Hepatocyte (in vitro differentiated cells): Measurements from ENCODE around the gene PVR. TPM values are rescaled to one million over a fixed set of nuclear protein-coding genes. Genes with fewer than 3 reads are reported as not detected.
"Not testable (repeated sequence)": the region's sequence is repeated elsewhere in the genome, so short reads cannot be mapped to it uniquely, and the experiment has no call there.

Source experiments
- DNase-seq: peaks from one replicate; pipeline ENCODE4 v3.0.0-alpha.2; 2016; ENCODE audit warnings: low spot score
- H2AFZ ChIP-seq: fragments of 200-600 bp; sonication (generic); 2 replicates; pipeline ENCODE4 v1.6.0; 2016; ENCODE audit warnings: antibody characterized with exemption, mild to moderate bottlenecking
- H3K27ac ChIP-seq: fragments of 200-600 bp; sonication (generic); 2 replicates; pipeline ENCODE4 v1.5.1; 2016; ENCODE audit warnings: mild to moderate bottlenecking
- H3K27me3 ChIP-seq: fragments of 200-600 bp; sonication (generic); 2 replicates; pipeline ENCODE4 v1.6.1; 2016
- H3K36me3 ChIP-seq: fragments of 200-600 bp; sonication (generic); replicated peaks from 2 replicates; pipeline ENCODE4 v1.5.1; 2016; ENCODE audit warnings: low read depth; ENCODE audit not compliant: insufficient read depth
- H3K4me1 ChIP-seq: fragments of 200-600 bp; sonication (generic); 2 replicates; pipeline ENCODE4 v1.5.1; 2016; ENCODE audit warnings: mild to moderate bottlenecking, moderate library complexity; ENCODE audit not compliant: insufficient read depth
- H3K4me2 ChIP-seq: fragments of 200-600 bp; sonication (generic); 2 replicates; pipeline ENCODE4 v1.6.0; 2016
- H3K4me3 ChIP-seq: fragments of 200-600 bp; sonication (generic); 2 replicates; pipeline ENCODE4 v1.5.1; 2016; ENCODE audit warnings: mild to moderate bottlenecking
- H3K79me2 ChIP-seq: fragments of 200-600 bp; sonication (generic); 2 replicates; pipeline ENCODE4 v1.6.0; 2017; ENCODE audit warnings: mild to moderate bottlenecking
- H3K9me2 ChIP-seq: fragments of 200-600 bp; sonication (generic); replicated peaks from 2 replicates; pipeline ENCODE4 v1.6.0; 2017; ENCODE audit warnings: mild to moderate bottlenecking; ENCODE audit not compliant: insufficient read depth
- H3K9me3 ChIP-seq: fragments of 200-600 bp; sonication (generic); 2 replicates; pipeline ENCODE4 v1.5.1; 2016; ENCODE audit warnings: low read depth, mild to moderate bottlenecking
- H4K20me1 ChIP-seq: fragments of 200-600 bp; sonication (generic); 2 replicates; pipeline ENCODE4 v1.6.0; 2016; ENCODE audit warnings: mild to moderate bottlenecking; ENCODE audit not compliant: insufficient read depth, poor library complexity, severe bottlenecking
- EZH2 ChIP-seq: fragments of 200-600 bp; sonication (generic); IDR thresholded peaks from 2 replicates; pipeline ENCODE4 v1.6.1; 2016; ENCODE audit warnings: antibody characterized with exemption, mild to moderate bottlenecking, borderline replicate concordance
- EZH2phosphoT487 ChIP-seq: fragments of 200-600 bp; sonication (generic); IDR thresholded peaks from one replicate; pipeline ENCODE4 v1.6.1; 2018; ENCODE audit warnings: antibody characterized with exemption, mild to moderate bottlenecking, low read depth, moderate library complexity; ENCODE audit not compliant: unreplicated experiment, severe bottlenecking
- WGBS: methylation state at CpG from one replicate; pipeline ENCODE4 v1.1.6; 2016; ENCODE audit warnings: low lambda C conversion rate; ENCODE audit errors: missing lambda C conversion rate; 5-methylcytosine and 5-hydroxymethylcytosine counted together
- polyA plus RNA-seq: library from polyadenylated mRNA; unstranded; fragments of >200 nt; fragmentation: Nextera tagmentation; extraction: Ambion mirVana; gene quantifications from 2 replicates; pipeline ENCODE4 v1.2.1, GENCODE V29; 2016
- total RNA-seq: library from RNA; depleted of rRNA; stranded (reverse); fragments of >200 nt; gene quantifications from 2 replicates; pipeline ENCODE4 v1.2.3, GENCODE V29; 2014
- TF ChIP-seq, protein P1 (sequence below): fragments of 200-600 bp; sonication (generic); IDR thresholded peaks from 2 replicates; pipeline ENCODE4 v1.5.1; 2016; ENCODE audit warnings: antibody characterized with exemption, mild to moderate bottlenecking; ENCODE audit not compliant: poor library complexity

The PVR gene
- total and polyA plus RNA-seq, 2 experiments from 2014 or later = 85.6 to 123 TPM

DNA sequence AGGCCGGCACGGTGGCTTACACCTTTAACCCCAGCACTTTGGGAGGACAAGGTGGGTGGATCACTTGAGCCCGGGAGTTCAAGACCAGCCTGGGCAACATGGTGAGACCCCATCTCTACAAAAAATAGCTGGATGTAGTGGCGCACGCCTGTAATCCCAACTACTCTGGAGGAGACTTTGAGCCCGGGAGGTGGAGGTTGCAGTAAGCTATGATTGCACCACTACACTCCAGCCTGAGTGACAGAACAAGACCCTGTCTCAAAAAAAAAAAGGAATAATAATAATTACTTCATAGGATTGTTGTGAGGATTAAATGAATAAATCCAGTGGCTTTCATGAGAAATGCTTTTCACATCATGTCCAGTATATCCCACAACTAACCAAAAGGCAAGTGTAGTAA is 22.3 kb upstream of the PVR start:
- Histone ChIP-seq H3K27me3 (no peaks in the 10 kb centered on the region), H2AFZ (no peak overlapping the region), H3K36me3 (no peaks in the 10 kb centered on the region), H3K9me3 (no peaks in the 10 kb centered on the region), H3K9me2 (no peaks in the 10 kb centered on the region), H3K4me1 (peaks cover 8% of the 10 kb centered on the region), H3K4me3 (no peak overlapping the region), H3K79me2 (no peaks in the 10 kb centered on the region), H4K20me1 (no peaks in the 10 kb centered on the region), H3K4me2 (no peak overlapping the region), H3K27ac (no peak overlapping the region)
- 79% methylated on average over 6 of the region's 6 CpGs for WGBS
- TF ChIP-seq EZH2phosphoT487 = no peak
- DNase-seq = no peak

DNA sequence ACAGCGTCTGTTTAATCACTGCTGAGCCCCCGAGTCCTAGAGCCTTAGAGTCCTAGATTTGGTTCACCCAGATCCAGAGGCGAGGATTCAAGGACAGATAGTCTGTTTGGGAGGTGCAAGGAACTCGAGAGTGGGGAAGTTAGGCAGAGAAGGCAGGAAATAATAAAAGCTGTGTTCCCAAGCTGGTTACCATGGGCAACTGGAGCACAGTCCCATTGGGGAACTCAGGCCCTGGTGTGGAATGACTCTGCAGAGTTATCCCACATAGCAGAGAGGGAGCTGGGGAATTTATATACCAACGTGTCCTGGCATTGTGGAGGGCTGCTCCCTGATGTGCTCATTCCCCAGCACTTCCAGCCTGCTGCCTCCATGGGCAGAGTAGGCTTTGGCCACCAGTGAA is 20.6 kb upstream of the PVR start:
- TF ChIP-seq, protein P1, sequence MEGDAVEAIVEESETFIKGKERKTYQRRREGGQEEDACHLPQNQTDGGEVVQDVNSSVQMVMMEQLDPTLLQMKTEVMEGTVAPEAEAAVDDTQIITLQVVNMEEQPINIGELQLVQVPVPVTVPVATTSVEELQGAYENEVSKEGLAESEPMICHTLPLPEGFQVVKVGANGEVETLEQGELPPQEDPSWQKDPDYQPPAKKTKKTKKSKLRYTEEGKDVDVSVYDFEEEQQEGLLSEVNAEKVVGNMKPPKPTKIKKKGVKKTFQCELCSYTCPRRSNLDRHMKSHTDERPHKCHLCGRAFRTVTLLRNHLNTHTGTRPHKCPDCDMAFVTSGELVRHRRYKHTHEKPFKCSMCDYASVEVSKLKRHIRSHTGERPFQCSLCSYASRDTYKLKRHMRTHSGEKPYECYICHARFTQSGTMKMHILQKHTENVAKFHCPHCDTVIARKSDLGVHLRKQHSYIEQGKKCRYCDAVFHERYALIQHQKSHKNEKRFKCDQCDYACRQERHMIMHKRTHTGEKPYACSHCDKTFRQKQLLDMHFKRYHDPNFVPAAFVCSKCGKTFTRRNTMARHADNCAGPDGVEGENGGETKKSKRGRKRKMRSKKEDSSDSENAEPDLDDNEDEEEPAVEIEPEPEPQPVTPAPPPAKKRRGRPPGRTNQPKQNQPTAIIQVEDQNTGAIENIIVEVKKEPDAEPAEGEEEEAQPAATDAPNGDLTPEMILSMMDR = no peak
- TF ChIP-seq EZH2 (no peak), EZH2phosphoT487 (no peak)
- Histone ChIP-seq H3K4me1 (peaks cover 6% of the 10 kb centered on the region), H3K27me3 (no peaks in the 10 kb centered on the region), H3K4me3 (no peak overlapping the region), H3K27ac (no peak overlapping the region), H3K9me3 (no peaks in the 10 kb centered on the region), H3K9me2 (no peaks in the 10 kb centered on the region), H4K20me1 (no peaks in the 10 kb centered on the region), H3K79me2 (no peaks in the 10 kb centered on the region), H3K36me3 (no peaks in the 10 kb centered on the region), H2AFZ (no peak overlapping the region), H3K4me2 (no peak overlapping the region)
- DNase-seq = peak; percentile 30
- 75% methylated on average over 5 of the region's 5 CpGs for WGBS

DNA sequence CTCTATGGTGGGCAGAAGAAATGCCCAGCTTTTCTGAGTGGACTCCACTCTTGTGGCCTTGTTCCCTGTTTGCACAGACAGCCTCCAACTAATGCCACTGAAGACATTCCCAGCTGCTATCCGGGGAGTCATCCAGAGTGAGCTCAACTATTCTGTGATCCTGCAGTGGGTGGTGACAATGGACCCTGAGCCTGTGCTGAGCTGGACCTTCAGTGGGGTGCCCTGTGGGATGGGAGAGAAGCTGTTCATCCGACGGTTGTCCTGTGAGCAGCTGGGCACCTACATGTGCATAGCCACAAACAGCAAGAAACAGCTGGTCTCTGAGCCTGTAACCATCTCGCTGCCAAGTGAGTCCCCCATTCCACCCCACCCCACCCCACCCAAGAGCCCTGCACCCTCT is 20.1 kb upstream of the PVR start:
- no peak overlapping the region for H2AFZ ChIP-seq
- no peaks in the 10 kb centered on the region for H3K9me2 ChIP-seq
- H3K27me3 ChIP-seq = no peaks in the 10 kb centered on the region
- peaks cover 6% of the 10 kb centered on the region for H3K4me1 ChIP-seq
- H3K79me2 ChIP-seq = no peaks in the 10 kb centered on the region
- H3K4me2 ChIP-seq = no peak overlapping the region
- no peak overlapping the region for H3K4me3 ChIP-seq
- H3K9me3 ChIP-seq = no peaks in the 10 kb centered on the region
- TF ChIP-seq, protein P1 = no peak
- TF ChIP-seq EZH2 (no peak), EZH2phosphoT487 (no peak)
- H3K27ac ChIP-seq = no peak overlapping the region
- 94% methylated on average over 3 of the region's 4 CpGs for WGBS
- DNase-seq = no peak
- no peaks in the 10 kb centered on the region for H4K20me1 ChIP-seq
- no peaks in the 10 kb centered on the region for H3K36me3 ChIP-seq

DNA sequence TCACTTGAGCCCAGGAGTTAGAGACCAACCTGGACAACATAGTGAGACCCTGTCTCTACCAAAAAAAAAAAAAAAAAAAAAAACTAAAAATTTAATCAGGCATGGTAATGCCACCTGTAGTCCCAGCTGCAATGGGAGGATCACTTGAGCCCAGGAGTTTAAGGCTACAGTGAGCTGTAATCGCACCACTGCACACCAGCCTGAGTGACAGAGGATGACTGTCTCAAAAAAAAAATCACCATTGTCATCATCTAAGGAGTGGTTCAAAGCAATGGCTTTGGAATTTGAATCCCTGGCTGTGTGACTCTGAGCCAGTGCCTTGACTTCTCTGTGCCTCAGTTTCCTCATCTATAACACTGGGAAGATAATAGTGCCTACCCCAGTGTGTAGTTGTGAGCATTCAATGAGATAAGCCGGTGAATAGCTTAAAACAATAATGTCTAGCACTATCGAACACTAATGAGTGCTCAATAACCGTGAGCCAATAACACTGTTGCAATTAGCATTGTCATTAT is 18.8 kb upstream of the PVR start:
- Histone ChIP-seq H3K4me1 (peaks cover 6% of the 10 kb centered on the region), H3K79me2 (no peaks in the 10 kb centered on the region), H3K27me3 (no peaks in the 10 kb centered on the region), H2AFZ (no peak overlapping the region), H4K20me1 (no peaks in the 10 kb centered on the region), H3K4me2 (no peak overlapping the region), H3K27ac (no peak overlapping the region), H3K36me3 (no peaks in the 10 kb centered on the region), H3K9me3 (no peaks in the 10 kb centered on the region), H3K4me3 (no peak overlapping the region), H3K9me2 (no peaks in the 10 kb centered on the region)
- DNase-seq = no peak
- TF ChIP-seq, protein P1 = no peak
- no peak for TF ChIP-seq EZH2phosphoT487
- TF ChIP-seq EZH2 = no peak
- 98% methylated on average over 4 of the region's 4 CpGs for WGBS

DNA sequence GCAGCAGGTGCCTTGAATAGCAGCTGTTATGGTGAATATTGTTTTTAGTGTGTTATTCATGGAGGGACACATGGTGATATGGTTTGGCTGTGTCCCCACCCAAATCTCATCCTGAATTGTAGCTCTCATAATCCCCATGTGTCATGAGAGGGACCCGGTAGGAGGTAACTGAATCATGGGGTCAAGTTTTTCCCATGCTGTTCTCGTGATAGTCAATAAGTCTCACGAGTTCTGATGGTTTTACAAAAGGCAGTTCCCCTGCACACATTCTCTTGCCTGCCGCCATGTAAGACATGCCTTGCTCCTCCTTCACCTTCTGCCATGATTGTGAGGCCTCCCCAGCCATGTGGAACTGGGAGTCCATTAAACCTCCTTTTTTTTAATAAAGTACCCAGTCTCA is 18.1 kb upstream of the PVR start:
- H3K27me3 ChIP-seq, H3K4me1 ChIP-seq, H3K9me3 ChIP-seq, H4K20me1 ChIP-seq, H3K4me2 ChIP-seq, H3K4me3 ChIP-seq, H3K9me2 ChIP-seq, H3K36me3 ChIP-seq, H3K79me2 ChIP-seq, H2AFZ ChIP-seq, DNase-seq: not testable (repeated sequence)
- WGBS = 87% methylated on average over 4 of the region's 4 CpGs
- H3K27ac ChIP-seq = peak overlapping the region; percentile 12
